GM18873 (cell line): Measurements from ENCODE around the gene ASB14.
"Not testable (repeated sequence)": the region's sequence is repeated elsewhere in the genome, so short reads cannot be mapped to it uniquely, and the experiment has no call there.

Experiments
- ATAC-seq: cut with Tn5 transposase; IDR thresholded peaks from one replicate; pipeline ENCODE4 v1.9.1; 2021; ENCODE audit warnings: mild to moderate bottlenecking, moderate library complexity, moderate number of reproducible peaks; ENCODE audit not compliant: unreplicated experiment, low FRiP score

The ASB14 gene

GRCh38 chr3:57292159-57292896, at the start of gene ASB14:
Gene ASB14 (minus strand): TSS chr3:57292685. CDS start chr3:57292033, 652 bp downstream.
- no peak for ATAC-seq

GRCh38 chr3:57339071-57339642, 46.7 kb upstream of the ASB14 start:
- not testable (repeated sequence) for ATAC-seq

- not testable (repeated sequence) for ATAC-seq
These were observed 46.0 kb upstream of the ASB14 start for GRCh38 chr3:57338272-57339070.

- no peak for ATAC-seq
These were observed 42.9 kb upstream of the ASB14 start for GRCh38 chr3:57335283-57335938.

- no peak for ATAC-seq
These were observed 38.7 kb upstream of the ASB14 start for GRCh38 chr3:57331078-57331610.

- ATAC-seq: not testable (repeated sequence)
These were observed 34.0 kb upstream of the ASB14 start for GRCh38 chr3:57326498-57326897.

GRCh38 chr3:57314204-57314603, 21.7 kb upstream of the ASB14 start:
- no peak for ATAC-seq

- no peak for ATAC-seq
These were observed 17.4 kb upstream of the ASB14 start for GRCh38 chr3:57309769-57310360.

- not testable (repeated sequence) for ATAC-seq
These were observed 11.0 kb upstream of the ASB14 start for GRCh38 chr3:57303520-57303919.

- no peak for ATAC-seq
These were observed 5.6 kb upstream of the ASB14 start for GRCh38 chr3:57298041-57298440.

- ATAC-seq: no peak
These were observed 527 bp upstream of the ASB14 start for GRCh38 chr3:57292897-57293526.

GRCh38 chr3:57288403-57288802, 4.1 kb downstream of the ASB14 start:
- ATAC-seq: no peak

- ATAC-seq: no peak
These were observed 5.3 kb downstream of the ASB14 start for GRCh38 chr3:57287205-57287604.

- no peak for ATAC-seq
These were observed 9.2 kb downstream of the ASB14 start for GRCh38 chr3:57283334-57283733.

- no peak for ATAC-seq
These were observed 10.8 kb downstream of the ASB14 start for GRCh38 chr3:57281715-57282114.

- no peak for ATAC-seq
These were observed 12.8 kb downstream of the ASB14 start for GRCh38 chr3:57279685-57280084.

- ATAC-seq: no peak
These were observed 14.2 kb downstream of the ASB14 start for GRCh38 chr3:57278237-57278636.

GRCh38 chr3:57275393-57275792, 17.1 kb downstream of the ASB14 start:
- ATAC-seq: no peak

GRCh38 chr3:57274845-57275244, 17.6 kb downstream of the ASB14 start:
- no peak for ATAC-seq

GRCh38 chr3:57268416-57268815, 24.1 kb downstream of the ASB14 start:
- ATAC-seq: no peak
